Measurements from ENCODE around the gene LPCAT1.

Gene LPCAT1

GRCh38 chr5:1478271-1479035, 45.3 kb downstream of the LPCAT1 start:
- ATAC-seq = no peak

GRCh38 chr5:1477341-1477740, 46.4 kb downstream of the LPCAT1 start:
- TF ChIP-seq ZNF565 (CRISPR knock-in tag; conservative IDR thresholded peaks at IDR 0.05; ENCODE audit: low read depth) (no peak), GLIS3 (CRISPR knock-in tag; IDR thresholded peaks at IDR 0.05) (no peak), CSDC2 (CRISPR knock-in tag; IDR thresholded peaks at IDR 0.05) (no peak), ZFP30 (CRISPR knock-in tag; IDR thresholded peaks at IDR 0.05) (no peak), POU6F1 (CRISPR knock-in tag; IDR thresholded peaks at IDR 0.05; ENCODE audit: borderline replicate concordance, low read depth) (no peak), ZFP3 (CRISPR knock-in tag; IDR thresholded peaks at IDR 0.05) (no peak), OSR1 (CRISPR knock-in tag; IDR thresholded peaks at IDR 0.05) (no peak), ZNF8 (CRISPR knock-in tag; IDR thresholded peaks at IDR 0.05) (no peak), BACH2 (CRISPR knock-in tag; IDR thresholded peaks at IDR 0.05; ENCODE audit: borderline replicate concordance) (no peak), ESRRG (CRISPR knock-in tag; IDR thresholded peaks at IDR 0.05) (no peak), RARB (CRISPR knock-in tag; IDR thresholded peaks at IDR 0.05) (no peak), PPARA (CRISPR knock-in tag; IDR thresholded peaks at IDR 0.05; ENCODE audit: borderline replicate concordance) (no peak), ZC3H10 (CRISPR knock-in tag; IDR thresholded peaks at IDR 0.05) (no peak), SNAI2 (CRISPR knock-in tag; IDR thresholded peaks at IDR 0.05) (no peak), ISL1 (CRISPR knock-in tag; IDR thresholded peaks at IDR 0.05) (no peak)
- TF ChIP-seq, protein P1, sequence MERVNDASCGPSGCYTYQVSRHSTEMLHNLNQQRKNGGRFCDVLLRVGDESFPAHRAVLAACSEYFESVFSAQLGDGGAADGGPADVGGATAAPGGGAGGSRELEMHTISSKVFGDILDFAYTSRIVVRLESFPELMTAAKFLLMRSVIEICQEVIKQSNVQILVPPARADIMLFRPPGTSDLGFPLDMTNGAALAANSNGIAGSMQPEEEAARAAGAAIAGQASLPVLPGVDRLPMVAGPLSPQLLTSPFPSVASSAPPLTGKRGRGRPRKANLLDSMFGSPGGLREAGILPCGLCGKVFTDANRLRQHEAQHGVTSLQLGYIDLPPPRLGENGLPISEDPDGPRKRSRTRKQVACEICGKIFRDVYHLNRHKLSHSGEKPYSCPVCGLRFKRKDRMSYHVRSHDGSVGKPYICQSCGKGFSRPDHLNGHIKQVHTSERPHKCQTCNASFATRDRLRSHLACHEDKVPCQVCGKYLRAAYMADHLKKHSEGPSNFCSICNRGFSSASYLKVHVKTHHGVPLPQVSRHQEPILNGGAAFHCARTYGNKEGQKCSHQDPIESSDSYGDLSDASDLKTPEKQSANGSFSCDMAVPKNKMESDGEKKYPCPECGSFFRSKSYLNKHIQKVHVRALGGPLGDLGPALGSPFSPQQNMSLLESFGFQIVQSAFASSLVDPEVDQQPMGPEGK (CRISPR knock-in tag; IDR thresholded peaks at IDR 0.05; ENCODE audit: borderline replicate concordance) = no peak
- TF ChIP-seq, protein P2, sequence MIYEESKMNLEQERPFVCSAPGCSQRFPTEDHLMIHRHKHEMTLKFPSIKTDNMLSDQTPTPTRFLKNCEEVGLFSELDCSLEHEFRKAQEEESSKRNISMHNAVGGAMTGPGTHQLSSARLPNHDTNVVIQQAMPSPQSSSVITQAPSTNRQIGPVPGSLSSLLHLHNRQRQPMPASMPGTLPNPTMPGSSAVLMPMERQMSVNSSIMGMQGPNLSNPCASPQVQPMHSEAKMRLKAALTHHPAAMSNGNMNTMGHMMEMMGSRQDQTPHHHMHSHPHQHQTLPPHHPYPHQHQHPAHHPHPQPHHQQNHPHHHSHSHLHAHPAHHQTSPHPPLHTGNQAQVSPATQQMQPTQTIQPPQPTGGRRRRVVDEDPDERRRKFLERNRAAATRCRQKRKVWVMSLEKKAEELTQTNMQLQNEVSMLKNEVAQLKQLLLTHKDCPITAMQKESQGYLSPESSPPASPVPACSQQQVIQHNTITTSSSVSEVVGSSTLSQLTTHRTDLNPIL (CRISPR knock-in tag; IDR thresholded peaks at IDR 0.05; ENCODE audit: low read depth) = no peak
- no peak for ATAC-seq

More at GRCh38 chr5:1478271-1479035, 45.3 kb downstream of the LPCAT1 start:
- TF ChIP-seq PPARA (CRISPR knock-in tag; IDR thresholded peaks at IDR 0.05; ENCODE audit: borderline replicate concordance) (no peak), ARNTL (CRISPR knock-in tag; IDR thresholded peaks at IDR 0.05; ENCODE audit: borderline replicate concordance, low read depth) (no peak), ZNF8 (CRISPR knock-in tag; IDR thresholded peaks at IDR 0.05) (no peak), SNAI2 (CRISPR knock-in tag; IDR thresholded peaks at IDR 0.05) (no peak), RARB (CRISPR knock-in tag; IDR thresholded peaks at IDR 0.05) (no peak), CSRNP3 (CRISPR knock-in tag; IDR thresholded peaks at IDR 0.05) (no peak), OSR1 (CRISPR knock-in tag; IDR thresholded peaks at IDR 0.05) (no peak)
- TF ChIP-seq, protein P1 (CRISPR knock-in tag; IDR thresholded peaks at IDR 0.05; ENCODE audit: borderline replicate concordance) = no peak
- TF ChIP-seq, protein P2 (CRISPR knock-in tag; IDR thresholded peaks at IDR 0.05; ENCODE audit: low read depth) = no peak

- ATAC-seq = no peak
- TF ChIP-seq ZFP30 (CRISPR knock-in tag; IDR thresholded peaks at IDR 0.05) = no peak
- TF ChIP-seq SNAI2 (CRISPR knock-in tag; IDR thresholded peaks at IDR 0.05) = no peak
- TF ChIP-seq ZC3H10 (CRISPR knock-in tag; IDR thresholded peaks at IDR 0.05) = no peak
- TF ChIP-seq OSR1 (CRISPR knock-in tag; IDR thresholded peaks at IDR 0.05) = no peak
- TF ChIP-seq ZNF565 (CRISPR knock-in tag; conservative IDR thresholded peaks at IDR 0.05; ENCODE audit: low read depth) = no peak
- TF ChIP-seq, protein P2 (CRISPR knock-in tag; IDR thresholded peaks at IDR 0.05; ENCODE audit: low read depth) = no peak
- TF ChIP-seq BACH2 (CRISPR knock-in tag; IDR thresholded peaks at IDR 0.05; ENCODE audit: borderline replicate concordance) = no peak
- TF ChIP-seq CSDC2 (CRISPR knock-in tag; IDR thresholded peaks at IDR 0.05) = no peak
- TF ChIP-seq GLIS3 (CRISPR knock-in tag; IDR thresholded peaks at IDR 0.05) = no peak
Observed at GRCh38 chr5:1476967-1477310, 46.8 kb downstream of the LPCAT1 start.
